Sciatic nerve (tissue), 2 donors: ENCODE results near the gene RERGL. TPM values are rescaled to one million over a fixed set of nuclear protein-coding genes. Genes with fewer than 3 reads are reported as not detected.
"Not testable (repeated sequence)": the region's sequence is repeated elsewhere in the genome, so short reads cannot be mapped to it uniquely, and the experiment has no call there.

Experiments used
- ATAC-seq: fragments of 200-7000 bp; cut with Tn5 transposase; one replicate; pipeline ENCODE4 v1.9.1; 2020; ENCODE audit warnings: mild to moderate bottlenecking, moderate library complexity
- DNase-seq: peaks from one replicate; pipeline ENCODE4 v3.0.0-alpha.2; 2020; ENCODE audit warnings: low spot score
- intact Hi-C: fragments of 100-400 bp; cut with DNase I; formaldehyde crosslinking; loops from one replicate; pipeline ENCODE4 v1.14.2; 2022
- total RNA-seq: library from RNA; stranded (reverse); fragmentation: NEBNext Ultra II Directional; extraction: Animal tissue kit (Norgen Biotek cat#: 25700); gene quantifications from one replicate; pipeline ENCODE4 v1.2.1, GENCODE V29; 2021
- donor health status: DM: no; HTN: no; CAD: no.
- donor health status: DM: no; HTN: no; CAD: no.

The RERGL gene
- total RNA-seq, 1 donor from 2014 or later = 10.1 TPM

DNA sequence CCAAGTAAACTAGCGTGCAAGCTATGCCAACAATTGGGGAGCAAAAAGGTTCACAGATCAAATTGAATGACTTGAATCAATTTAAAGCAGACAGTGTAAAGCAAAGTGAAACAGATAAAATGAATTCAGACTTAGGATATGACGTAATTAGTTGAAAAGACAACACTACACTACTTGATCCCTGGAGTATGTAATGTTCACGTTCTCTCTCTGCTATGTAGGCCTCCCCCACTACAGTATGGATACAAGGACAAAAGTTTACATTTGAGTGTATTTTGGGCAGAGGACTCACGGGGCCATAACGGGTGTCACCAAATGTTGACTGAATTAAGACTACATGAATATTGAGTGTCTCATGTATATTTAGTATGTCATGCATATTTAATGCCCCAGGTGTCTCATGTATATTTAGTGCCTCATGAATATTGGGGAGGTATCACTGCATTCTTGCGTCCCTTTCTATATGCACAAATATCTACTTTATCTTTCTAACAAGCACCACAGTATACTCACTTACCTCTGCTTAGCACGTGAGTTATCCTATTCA, 44.5 kb downstream of the RERGL start:
- ATAC-seq = no peak
- intact Hi-C loops = no loop called here
- no peak for DNase-seq

DNA sequence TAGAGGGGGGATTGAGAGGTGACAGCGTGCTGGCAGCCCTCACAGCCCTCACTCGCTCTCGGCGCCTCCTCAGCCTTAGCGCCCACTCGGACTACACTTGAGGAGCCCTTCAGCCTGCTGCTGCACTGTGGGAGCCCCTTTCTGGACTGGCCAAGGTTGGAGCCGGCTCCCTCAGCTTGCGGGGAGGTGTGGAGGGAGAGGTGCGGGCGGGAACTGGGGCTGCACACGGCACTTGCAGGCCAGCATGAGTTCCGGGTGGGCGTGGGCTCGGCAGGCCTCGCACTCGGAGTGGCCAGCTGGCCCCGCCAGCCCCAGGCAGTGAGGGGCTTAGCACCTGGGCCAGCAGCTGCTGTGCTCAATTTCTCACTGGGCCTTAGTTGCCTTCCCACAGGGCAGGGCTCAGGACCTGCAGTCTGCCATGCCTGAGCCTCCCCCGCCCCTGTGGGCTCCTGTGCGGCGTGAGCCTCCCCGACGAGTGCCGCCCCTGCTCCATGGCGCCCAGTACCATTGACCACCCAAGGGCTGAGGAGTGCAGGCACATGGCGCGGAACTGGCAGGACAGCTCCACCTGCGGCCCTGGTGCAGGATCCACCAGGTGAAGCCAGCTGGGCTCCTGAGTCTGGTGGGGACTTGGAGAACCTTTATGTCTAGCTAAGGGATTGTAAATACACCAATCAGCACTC, 49.8 kb downstream of the RERGL start:
- ATAC-seq, intact Hi-C loops, DNase-seq: not testable (repeated sequence)

Other genes starting within 250 kb of the RERGL start
- not detected for gene PIK3C2G, start 171.3 kb upstream of the RERGL start, total RNA-seq